Nasal cavity respiratory epithelium epithelial cell of viscerocranial mucosa (primary cell): ENCODE data around the gene PC. TPM values are rescaled to one million over a fixed set of nuclear protein-coding genes. Genes with fewer than 3 reads are reported as not detected.

Experiments used
- total RNA-seq: library from RNA; depleted of rRNA; stranded (reverse); fragments of >200 nt; gene quantifications from 2 replicates; pipeline ENCODE4 v1.2.3, GENCODE V29; 2014

The PC gene
- 12.3 and 19.2 TPM in 2 replicates for total RNA-seq

DNA sequence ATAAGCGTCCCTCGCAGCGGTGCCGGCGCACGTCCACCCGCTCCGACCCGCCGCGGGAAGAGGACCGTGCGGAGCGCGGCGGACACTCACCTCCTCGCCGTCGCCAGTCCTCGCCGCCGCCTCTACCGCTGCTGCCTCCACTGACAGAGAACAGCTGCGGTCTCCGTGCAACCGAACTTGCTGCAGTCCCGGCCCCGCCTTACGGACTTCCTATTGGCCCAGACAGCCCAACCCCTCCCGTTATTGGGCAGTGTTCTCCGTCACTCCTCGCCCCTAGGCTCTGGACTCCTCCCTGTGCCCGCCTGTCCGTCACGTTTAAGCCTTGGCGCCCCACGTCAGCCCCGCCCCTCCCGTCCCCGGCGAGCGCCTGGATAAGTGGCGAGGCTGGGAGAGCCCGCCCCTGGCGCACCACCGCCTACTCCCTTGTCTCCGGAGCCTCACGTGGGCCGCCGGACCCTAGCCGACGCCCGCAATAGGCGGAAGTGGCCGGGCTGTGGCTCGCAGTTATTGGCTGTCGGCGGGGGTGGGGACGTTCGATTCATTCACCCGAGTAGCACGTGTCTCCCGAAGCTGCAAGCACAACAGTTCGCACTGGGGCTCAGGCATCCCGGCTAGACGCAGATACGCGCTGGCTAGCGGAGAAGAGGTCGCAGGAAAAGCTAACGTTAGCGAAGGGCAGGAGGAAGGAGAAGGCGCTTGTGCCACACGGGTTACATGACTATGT lies at the start of gene PC:
Gene PC, minus strand, starts transcription at position 152 of the 724 bp plus-strand sequence. CDS start 86,224 bp downstream, outside the sequence.

GRCh38 chr11:66974724-66975404 lies 16.7 kb upstream of the PC start, which contains the start of gene C11orf86:
Gene C11orf86 (plus strand): TSS chr11:66975304. CDS start chr11:66975363, 59 bp downstream.

DNA sequence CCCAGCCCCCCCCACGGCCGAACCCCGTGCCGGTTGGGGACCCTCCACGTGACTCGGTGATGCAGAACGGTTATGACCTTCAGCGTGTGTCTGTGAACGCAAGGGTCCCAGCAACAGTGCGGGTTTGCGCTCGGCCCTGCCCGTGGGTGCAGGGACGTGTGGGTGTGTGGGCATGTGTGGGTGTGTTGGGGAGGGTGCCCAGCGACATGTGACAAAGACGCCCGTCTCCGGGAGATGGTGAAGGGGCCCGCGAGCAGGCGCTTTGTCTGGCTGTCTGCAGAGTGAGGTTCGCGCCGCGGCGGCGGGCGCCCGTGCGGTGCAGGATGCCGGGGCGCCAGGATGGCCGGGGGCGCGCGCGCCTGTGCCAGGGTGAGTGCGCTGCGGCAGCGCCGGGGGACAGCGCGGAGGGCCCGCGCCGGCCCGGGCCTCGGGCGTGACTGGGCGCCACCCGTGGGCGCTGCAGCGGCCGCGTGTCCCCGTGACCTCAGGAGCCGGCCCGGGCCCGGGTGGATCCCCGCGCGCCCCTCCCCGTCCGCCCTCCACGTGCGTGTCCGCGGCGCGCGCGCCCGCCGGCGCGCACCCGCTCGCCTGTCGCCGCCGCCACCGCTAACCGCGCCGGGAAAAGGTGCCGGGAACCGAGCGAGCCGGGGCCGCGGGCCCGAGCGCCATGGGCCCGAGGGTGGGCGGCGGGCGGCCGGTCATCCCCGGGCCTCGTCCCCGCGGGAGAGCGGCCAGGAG lies 101.5 kb downstream of the PC start, which contains the start of gene LRFN4:
Gene LRFN4, plus strand, starts transcription at position 569 of the 738 bp plus-strand sequence. CDS start 681 bp downstream, outside the sequence.

GRCh38 chr11:66842896-66843775 lies 115.0 kb downstream of the PC start, which contains the start of gene RCE1:
Gene RCE1 (plus strand): TSS chr11:66843441. CDS start chr11:66843456, 15 bp downstream.

Other genes with a start within 250 kb of the PC start
- 60.5 and 130 TPM in 2 replicates for gene SPTBN2, start 229.2 kb downstream of the PC start, total RNA-seq
- gene RCE1, start 114.9 kb downstream of the PC start, total RNA-seq: 23.2 and 33.5 TPM in 2 replicates
- 9.2 and 22.9 TPM in 2 replicates for gene LRFN4, start 101.3 kb downstream of the PC start, total RNA-seq
- gene C11orf86, start 16.9 kb upstream of the PC start, total RNA-seq: not detected in 2 replicates
- gene SYT12, start 64.8 kb upstream of the PC start, total RNA-seq: 0.34 and 10.2 TPM in 2 replicates
- gene RHOD, start 98.5 kb upstream of the PC start, total RNA-seq: 106 and 199 TPM in 2 replicates
- 43.1 and 82.4 TPM in 2 replicates for gene KDM2A, start 160.9 kb upstream of the PC start, total RNA-seq